Stimulated activated CD4-positive, alpha-beta T cell treated with anti-CD3 and anti-CD28 coated beads, Interleukin-4, amount 100 ng/mL, for 24 hours (primary cell): ENCODE results near the gene IRF7.

Source experiments
- DNase-seq: peaks from one replicate; pipeline ENCODE4 v3.0.0-alpha.2; 2020

Gene IRF7

DNA sequence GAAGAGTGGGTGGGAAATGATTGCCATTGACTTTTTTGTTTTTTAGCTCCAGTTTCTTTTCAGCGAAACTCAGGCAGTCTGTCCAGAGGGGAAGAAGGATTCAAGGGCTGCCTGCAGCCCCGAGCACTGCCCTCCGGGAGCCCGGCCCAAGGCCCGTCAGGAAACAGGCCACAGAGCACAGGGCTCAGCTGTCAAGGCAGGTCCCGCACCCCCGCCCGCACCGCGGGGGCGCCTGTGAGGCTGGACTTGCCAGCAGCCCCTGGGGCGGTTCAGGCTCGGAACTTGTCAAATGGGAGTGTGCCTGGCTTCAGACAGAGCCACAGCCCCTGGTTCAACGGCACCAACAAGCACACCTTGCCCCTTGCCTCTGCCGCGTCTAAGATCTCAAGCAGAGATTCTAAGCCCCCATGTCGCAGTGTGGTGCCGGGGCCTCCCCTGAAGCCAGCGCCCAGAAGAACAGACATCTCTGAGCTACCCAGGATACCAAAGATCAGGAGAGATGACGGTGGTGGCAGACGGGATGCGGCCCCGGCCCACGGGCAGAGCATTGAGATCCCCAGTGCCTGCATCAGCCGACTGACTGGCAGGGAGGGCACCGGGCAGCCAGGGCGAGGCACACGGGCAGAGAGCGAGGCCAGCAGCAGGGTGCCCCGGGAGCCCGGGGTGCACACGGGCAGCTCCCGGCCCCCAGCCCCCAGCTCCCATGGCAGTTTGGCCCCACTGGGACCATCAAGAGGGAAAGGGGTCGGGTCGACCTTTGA, 8.6 kb downstream of the IRF7 start:
- DNase-seq: no peak

DNA sequence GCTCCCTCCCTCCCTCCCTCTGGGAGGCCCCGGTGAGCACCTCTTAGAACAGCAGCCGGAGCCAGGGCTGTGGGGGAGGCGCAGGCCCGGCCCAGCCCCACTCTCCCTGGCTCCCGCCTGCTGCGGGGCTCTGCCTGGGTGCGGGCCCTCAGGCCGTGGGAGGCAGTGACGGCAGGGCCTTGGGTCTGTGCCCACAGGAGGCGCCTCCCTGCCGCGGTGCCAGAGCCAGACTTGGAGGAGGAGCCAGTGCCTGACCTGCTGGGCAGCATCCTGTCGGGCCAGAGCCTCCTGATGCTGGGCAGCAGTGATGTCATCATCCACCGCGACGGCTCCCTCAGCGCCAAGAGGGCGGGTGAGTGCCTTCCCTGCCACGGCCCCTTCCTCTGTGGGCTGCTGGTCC, 9.5 kb downstream of the IRF7 start:
- no peak for DNase-seq

DNA sequence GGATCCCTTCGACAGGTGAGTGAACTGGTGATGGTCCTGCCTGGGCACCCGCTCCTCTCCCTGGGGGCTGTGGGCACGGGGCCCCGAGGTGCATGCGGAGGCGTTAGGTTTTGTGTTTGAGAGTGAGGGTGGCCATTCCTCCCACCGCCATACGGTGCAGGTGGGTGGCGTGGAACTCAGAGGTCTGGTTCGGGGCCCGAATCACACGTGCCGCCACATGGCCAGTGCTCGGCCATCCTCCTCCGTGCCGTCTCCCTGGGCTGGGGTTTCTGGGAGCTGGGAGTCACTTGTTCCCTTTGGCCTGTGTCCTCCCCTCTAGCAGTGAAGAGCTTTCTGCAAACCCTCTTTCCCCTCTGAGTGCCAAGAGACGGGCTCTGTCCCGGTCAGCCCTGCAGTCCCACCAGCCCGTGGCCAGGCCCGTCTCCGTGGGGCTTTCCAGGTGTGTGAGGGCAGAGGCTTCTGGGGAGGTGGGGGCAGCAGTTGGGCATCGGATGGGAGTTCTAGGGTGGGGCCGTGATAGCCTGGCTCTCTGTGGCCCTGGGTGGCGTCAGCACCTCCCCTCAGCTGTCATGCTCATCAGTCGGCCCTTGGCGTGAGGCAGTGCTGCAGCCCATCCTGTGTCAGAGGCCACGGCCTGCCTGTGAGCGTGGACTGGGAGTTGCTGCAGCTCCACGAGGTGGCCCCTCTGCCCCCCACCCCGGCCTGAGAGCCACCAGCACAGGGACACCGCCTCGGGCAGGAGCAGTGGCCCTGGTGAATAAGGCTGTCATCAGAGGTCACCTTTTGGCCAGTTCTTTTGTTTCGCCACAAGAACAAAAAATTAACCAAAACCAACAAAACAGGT, 10.2 kb downstream of the IRF7 start:
- DNase-seq: no peak

DNA sequence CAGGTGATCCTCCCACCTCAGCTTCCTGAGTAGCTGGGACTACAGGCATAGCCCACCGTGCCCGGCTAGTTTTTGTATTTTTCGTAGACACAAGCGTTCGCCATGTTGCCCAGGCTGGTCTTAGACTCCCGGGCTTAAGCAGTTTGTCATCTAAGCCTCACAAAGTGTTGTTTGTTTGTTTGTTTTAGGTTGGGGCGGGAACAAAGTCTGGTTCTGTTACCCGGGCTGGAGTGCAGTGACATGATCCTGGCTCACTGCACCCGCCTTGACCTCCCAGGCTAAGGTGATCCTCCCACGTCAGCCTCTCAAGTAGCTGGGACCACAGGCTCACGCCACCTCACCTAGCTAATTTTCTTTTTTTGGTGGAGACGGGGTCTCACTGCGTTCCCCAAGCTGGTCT, 12.6 kb downstream of the IRF7 start:
- no peak for DNase-seq

DNA sequence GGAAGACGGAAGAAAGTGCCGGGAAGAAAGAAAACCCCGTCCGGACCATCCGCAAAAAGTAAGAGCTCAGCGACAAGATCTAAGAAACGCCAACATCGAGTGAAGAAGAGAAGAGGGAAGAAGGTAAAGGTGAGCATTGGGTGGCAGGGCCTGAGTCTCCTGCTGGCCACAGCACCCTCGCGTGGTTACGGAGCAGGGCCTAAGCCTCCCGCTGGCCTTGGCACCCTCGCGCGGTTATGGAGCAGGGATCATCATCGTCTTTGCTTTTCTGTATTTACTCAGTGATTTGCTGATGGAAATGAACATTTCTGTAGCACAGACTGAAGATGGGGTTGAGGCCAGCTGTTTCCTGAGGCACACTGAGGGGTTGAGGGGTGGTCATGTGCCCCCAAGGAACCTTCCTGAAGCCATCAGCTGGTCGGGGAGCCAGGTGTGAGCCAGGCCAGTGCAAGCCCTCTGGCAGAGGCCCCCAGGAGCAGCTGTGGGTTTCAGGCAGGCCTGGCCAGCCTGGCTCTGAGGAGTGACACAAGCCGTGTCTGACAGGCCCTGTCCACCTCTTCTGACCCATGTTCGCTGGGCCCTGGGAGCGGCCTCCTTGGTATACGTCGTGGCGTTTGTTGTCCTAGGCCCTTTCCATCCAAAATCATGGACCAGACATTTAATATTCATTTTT, 14.0 kb downstream of the IRF7 start:
- no peak for DNase-seq

DNA sequence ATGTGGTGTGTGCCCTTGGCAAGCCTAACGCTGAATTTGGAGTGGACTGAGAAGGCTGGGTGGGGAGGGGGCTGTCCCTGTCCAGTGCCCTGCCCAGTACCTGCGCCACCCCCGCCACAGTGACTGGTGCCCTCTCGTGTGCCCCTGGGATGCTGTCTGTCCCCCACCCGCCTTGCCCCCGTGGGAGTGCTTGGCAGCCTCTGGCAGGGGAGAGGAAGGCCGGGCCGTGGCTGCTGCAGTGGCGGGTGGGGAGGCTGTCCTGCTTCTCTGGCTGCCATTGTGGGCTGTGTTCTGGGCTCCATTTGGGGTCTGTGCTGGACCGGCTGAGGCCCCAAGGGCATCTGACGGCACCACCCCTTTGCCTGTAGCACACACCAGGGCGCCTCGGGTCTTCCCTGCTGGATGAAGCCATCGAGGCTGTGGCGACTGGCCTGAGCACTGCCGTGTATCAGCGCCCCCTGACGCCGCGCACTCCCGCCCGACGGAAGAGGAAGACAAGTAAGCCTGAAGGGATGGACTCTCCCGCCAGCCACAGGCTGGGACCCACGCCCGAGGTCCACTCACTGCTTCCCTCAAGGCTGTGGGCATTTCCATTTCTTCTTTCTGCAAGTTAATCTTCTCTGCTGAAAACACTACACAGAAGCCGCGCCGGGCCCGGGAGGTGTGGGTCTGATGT, 17.6 kb downstream of the IRF7 start:
- no peak for DNase-seq

DNA sequence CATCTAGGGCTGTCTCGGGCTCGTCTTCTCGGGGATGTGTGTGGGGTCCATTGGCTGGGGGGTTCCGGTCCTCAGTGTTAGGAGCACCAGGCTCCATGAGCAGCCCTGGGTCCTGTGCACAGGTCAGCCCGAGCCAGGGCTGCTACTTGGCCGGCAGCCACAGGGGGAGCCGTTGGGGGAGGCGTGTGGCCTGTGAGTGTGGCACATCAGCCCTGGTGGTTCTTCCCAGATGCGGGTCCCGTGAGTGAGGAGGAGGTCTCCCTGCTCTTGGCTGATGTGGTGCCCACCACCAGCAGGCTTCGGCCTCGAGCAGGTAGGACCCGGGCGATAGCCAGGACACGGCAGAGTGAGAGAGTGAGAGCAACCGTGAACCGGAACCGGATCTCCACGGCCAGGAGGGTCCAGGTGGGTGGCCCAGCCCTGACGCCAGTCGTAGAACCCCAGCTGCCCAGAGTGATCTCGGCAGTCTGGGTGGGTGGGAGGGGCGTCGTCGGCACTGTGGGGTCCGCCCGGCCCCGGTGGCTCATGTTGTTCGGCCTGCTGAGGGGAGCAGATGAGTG, 18.5 kb downstream of the IRF7 start:
- no peak for DNase-seq

DNA sequence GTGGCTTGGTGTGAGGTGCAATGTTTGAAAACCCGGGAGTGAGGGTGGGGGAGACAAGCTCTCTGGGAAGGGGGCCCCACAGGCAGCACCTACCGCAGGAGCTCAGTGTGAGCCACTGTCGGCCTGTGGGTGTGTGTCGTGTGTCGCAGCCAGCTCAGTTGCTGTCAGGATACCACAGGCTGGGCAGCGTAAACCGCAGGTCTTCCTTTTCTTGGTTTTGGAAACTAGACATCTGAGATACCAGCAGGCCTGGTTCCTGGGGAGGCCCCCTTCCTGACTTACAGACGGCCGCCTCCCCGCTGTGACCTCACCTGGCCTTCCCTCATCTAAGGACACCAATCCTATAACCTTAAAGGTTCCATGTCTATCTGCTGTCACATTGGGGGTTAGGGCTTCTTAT, 19.4 kb downstream of the IRF7 start:
- no peak for DNase-seq

DNA sequence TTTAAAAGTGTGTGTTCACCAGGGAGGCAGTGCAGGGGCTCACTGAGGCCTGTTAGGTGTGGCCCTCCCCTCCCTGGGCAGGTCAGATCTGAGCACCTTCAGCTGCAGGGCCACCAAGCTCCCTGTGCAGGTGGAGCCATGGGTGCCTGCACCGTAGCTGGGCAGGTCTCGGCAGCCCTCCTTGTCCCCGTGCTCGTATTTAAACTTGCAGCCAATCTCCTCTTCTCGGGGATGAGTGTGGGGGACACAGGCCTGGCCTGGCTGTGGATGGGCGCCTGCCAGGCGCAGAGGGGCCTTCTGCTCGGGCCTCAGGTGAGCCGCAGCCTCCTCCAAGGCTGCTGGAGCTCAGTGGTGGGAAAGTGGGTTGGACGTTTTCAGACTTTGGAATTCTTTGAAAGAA, 20.4 kb downstream of the IRF7 start:
- DNase-seq: no peak

DNA sequence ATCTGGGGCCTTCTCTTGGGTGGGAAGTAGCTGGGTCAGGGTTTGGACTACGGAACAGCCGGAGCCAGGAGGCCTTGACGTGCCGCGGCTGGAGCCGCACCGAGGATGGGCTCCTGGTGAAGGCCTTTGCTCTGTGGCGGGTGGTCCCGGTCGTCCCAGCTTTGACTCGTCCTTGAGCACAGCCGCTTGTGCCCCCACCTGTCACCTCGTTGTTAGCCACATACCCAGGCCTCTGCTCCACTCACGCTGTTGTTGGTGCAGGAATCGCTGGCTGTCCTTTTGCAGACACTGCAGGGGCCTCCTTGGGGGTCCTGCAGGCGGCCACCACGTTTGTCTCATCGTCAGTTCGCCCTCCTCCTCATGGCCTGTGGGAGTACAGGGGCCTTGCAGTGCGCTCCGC, 22.4 kb downstream of the IRF7 start:
- no peak for DNase-seq

DNA sequence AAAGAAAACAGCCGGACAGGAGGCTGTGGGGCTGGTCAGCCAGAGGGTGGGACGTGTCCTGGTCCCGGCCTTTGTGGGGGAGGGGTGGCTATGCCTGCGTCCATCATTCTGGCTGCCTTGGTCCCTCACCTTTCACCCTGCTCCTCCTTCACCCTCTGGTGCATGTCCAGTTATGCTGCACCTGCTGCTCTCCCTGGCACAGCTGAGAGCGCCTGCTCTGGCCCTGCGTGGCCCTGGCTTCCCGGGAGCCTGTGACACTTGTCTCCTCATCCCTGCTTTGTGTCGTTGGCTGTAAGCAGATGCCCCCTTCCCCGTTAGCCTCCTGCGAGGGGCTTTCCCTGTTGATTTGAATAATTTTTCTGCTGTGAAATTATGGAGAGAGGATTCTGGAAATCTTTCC, 22.8 kb downstream of the IRF7 start:
- no peak for DNase-seq

DNA sequence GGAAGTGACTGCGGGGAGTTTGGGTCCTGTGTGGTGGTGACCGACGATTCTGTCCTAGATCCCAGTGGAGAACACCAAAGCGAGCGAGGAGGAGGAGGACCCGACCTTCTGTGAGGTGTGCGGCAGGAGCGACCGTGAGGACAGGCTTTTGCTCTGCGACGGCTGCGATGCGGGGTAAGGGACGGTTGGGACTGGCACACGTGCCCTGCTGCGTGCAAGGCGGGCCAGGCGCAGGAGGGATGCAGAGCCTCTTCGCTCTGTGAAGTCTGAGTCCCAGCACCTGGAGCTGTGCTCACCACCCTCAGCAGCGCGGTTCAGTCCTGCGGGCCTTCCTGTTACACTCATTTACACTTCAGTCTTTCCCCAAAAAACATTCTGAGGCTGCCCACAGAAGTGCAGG, 23.2 kb downstream of the IRF7 start:
- no peak for DNase-seq

DNA sequence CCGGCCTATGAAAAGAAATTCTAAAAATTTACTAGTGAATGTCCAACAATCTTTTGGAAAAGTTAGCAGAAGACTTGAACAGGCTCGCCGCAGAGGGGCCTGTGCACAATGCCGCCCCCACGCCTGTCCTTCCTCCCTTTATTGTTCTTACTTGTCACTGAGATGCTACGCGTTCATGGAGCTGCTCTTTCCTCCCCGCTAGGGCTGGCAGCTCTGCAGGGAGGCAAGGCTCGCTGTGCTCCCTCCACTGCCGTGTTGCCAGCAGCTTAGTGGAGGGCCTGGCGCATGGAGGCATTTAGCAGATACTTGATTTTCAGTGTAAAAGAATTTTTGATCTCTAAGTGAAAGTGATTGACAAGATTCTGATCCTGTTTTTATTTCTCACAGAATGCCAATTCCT, 24.8 kb downstream of the IRF7 start:
- DNase-seq: no peak

DNA sequence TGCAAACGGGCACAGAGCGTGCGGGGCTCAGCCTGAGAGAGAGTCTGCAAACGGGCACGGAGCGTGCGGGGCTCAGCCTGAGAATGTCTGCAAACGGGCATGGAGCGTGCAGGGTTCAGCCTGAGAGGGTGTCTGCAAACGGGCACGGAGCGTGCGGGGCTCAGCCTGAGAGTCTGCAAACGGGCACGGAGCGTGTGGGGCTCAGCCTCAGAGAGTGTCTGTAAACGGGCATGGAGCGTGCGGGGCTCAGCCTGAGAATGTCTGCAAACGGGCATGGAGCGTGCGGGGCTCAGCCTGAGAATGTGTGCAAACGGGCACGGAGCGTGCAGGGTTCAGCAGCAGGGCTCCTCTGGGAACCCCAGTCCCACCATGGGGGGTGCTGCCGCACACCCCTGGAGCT, 26.0 kb downstream of the IRF7 start:
- no peak for DNase-seq

DNA sequence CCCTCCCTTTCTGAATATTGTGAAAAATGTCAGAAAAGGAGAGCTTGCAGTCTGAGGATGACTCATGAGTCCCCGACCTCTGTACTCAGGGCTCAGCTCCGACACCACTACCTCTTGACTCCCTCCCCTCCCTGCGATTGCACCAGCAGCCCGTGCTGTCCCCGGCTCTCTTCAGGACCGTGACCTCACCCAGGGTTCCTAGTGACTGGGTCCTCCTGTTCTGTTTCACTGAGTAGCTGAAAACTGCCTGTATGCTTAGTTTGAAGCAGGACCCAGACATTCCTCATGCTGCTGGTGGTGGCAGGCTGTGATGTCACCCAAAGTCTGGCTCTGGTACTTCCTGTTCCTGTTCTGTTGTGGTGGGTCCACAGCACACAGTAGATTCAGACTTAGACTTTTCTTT, 27.8 kb downstream of the IRF7 start:
- peak; percentile 70 for DNase-seq

DNA sequence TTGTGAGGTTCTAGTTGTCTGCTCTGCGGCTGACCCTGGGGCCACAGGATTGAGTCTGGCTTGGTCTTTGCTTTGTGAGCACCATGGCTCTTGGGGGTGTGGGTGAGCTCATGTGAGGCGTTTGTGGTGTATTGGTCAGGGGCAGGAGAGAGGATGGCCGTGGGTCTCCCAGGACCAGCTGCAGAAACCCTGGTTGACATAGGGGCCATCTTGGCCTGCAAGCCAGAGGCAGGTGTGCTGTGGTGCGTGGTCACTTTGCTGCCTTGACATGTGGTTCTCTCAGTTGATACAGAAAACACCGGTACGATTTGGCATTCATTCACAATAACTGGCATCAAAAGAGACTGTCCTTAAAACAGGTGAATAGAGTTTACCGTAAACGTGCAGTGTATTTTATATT, 28.2 kb downstream of the IRF7 start:
- DNase-seq: no peak

DNA sequence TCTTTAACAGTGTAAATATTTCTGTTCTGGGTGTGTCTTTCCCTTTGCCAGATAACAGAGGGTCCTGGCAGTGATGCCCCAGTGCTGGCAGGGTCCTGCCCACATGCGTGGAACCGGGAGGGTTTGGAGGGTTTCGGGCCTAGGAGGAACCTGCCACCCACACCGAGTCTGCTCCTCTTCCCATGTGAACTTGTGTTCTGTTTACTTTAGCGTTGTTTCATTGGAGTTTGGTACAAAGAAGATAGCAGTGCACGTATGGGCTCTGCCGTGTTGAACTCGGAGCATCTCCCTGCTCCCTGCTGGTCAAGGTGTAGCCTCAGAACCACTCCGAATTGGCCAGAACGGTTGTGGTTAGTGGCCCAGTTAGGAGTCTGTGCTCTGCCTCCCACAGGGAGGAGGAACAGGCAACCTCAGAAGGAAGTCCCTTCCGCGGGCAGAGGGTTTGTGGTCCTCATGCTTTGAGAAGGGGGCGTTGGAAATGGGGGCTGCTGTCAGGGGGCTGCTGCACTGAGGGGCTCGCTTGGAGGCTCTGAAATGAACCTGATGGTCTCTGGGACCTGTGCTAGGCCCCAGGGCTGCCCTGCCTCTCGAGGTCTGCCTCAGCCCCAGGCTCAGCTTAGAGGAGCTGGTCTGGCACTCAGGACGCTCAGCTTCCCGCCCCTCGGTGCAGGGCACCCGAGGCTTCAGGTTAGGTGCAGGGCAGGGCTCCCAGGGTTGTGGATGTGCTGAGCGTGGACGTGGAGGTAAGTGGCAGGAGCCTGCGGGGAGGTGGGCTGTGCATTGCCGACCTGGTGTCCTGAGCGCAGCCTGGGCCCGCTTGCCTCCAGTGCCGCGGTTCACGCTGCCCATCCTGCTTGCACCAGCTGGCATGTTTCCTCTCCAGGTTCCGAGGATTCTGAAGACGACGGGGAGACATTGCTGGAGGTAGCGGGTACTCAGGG, 29.1 kb downstream of the IRF7 start:
- no peak for DNase-seq

DNA sequence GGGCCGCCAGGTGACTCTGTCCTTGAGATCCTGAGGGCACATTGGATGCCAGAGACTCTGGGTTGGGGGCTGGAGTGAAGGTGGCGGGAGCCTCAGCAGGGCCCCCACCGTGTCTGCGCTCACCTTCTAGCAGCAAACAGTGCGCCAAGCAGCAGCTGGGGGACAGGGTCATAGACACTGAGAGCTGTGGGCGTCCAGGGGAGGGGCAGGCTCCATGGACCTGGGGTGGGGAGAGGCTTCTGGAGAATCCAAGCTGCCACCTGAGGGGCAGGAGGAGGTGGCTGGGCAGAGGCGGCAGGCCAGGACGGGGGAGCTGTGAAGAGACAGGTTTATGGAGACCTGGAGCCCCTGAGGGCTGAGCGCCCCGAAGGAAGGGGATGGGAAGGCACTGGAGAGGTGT, 31.5 kb downstream of the IRF7 start:
- no peak for DNase-seq

DNA sequence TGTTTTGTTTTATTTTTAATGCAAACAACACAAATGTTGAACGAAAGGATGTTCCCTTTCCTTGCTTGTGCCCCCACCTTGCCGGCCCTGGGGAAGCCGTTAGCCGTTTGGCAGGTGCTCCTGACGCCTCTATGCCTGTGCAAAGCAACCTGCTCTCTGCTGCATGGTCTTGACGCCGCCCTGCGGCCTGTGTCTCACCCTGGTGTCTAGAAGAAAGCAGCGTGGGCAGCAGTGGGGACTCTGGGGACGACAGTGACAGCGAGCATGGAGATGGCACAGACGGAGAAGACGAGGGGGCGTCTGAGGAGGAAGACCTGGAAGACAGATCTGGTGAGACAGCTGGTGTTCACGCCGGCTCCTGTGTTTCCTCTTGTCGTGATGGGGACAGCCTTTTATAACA, 34.0 kb downstream of the IRF7 start:
- no peak for DNase-seq

DNA sequence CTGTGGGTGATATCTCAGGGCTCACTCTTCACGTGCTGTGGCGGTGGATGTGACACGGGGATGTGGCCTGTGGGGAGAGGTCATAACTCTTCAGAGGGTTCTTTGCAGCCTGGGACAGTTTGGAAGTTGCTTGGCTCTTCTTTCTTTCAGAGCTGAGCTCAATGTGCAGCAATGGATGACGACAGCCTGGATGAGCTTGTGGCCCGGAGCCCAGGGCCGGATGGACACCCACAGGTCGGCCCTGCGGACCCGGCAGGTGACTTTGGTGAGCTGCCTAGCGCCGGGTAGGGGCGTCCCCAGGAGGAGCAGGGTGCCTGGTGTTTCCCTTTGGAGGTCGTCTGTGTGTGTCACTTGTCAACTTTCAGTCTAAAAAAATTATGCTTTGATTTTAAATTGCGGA, 34.4 kb downstream of the IRF7 start:
- DNase-seq: no peak

DNA sequence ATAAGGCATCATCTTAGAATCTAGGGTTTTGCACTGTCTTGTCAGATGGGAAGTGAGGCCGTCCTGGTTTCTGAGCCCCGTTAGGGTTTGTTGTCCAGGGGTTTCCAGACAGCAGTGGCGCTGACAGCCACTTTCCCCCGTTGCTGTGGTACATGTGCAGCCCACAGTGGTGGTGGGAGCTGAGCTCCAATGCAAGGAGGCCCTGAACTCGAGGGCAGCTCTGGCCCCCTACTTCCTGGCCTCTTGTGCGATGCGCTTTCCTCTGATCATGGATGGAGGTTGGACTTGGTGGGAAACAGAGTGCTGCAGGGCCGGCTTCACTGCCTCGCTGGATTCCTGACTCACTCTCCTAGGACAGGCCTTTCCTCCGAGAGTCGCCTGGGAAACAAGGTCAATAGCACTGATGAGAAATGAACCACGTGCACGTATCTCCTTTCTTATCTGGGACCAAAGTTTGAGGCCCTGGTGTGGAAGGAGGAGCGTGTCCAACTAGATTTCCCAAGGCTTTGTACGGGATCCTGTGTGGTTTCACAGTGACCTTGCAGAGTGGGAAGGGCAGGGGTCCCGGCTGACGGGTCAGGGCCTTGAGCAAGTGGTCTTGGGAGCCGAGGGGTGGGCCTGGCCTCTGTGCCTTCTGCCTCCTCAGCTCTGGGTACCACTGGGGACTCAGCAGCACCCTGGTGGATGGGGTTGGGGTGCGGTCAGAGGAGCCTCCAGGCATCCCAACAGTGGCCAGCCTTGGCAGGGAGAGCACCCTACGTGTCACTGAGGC, 35.7 kb downstream of the IRF7 start:
- no peak for DNase-seq
